HG02852 (cell line): Measurements from ENCODE around the gene DIPK2A.

Experiments
- ATAC-seq: cut with Tn5 transposase; IDR thresholded peaks from one replicate; pipeline ENCODE4 v1.9.1; 2021; ENCODE audit warnings: mild to moderate bottlenecking, moderate library complexity; ENCODE audit not compliant: unreplicated experiment

DIPK2A gene

DNA sequence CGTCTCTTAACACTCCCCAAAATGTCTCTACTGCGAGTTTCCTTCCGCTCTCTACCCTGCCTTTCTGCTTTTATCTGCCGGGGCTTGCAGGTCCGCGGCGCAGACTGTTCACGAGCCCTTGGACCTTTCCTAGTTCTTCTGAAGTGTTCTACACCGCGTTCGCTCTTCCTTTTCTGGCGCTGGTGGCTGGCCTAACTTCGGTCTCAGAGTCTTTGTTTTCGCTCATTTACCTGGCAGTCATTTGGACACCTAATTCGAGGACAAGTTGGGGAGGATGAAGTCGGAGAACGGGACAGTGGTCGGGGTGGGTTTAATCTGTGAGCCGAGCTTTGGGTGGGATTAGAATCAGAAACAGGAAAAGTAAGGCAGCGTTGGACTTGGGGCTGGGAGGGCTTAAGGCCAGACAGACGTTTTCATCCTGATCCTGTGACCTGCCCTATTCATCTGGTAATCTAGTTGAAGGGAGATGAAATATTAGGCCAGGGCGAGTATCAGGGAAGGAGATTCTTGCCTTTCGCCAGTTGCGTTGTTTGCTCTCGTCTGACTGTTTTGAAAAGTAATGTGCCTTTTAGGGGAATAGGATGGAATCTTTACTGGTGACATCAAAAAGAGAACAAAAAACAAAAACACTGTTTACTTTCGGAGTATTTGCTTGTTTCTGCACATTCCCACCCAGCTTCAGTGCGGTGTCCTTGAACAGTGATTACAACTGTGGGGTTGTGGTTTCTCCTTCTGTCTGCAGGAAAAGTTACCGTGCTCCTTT lies 1.8 kb downstream of the DIPK2A start:
- ATAC-seq: no peak

DNA sequence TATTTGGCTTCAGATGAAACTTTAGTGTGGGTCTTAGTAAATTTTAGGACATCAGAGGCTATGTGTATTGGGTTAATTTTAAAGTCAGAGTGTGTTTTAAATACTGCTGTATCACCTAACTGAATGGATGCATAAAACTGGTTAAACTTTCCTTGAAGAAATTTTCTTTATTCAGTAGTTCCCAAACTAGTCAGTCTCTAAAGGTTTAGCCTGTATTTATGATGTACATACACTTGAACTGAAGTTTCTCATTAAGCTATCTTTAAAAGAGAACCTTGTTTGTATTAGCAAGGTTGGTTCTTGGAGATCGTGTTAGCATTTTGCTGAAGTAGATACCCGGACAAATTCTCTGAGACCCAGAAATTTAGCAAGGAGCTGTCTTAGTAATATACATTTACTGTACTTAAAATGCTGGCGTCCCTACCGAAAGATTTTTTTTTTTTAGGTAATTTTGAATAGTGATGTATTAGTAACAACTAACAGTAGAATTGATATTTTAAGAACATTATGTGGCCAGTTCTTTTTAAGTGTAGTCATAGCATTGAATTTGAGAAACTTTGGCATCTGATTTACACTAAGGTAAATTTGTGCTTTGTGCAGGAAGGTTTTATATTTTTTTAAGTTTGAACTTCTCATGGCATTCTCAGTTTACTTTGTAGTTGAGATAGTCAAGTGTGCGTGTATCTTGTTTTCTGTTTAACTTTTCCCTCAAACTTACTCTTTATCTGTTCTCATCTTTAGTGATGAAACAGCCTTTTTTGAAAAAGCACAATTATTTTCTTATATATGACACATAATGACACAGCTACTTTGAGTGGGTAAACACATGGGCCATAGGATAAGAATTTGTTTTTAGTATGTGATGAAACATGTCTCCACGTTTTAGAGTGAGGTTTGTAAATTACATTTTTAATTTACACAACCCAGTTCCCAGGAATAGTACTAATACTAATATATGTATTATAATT lies 2.9 kb downstream of the DIPK2A start:
- no peak for ATAC-seq

GRCh38 chr3:143975554-143976152 lies 4.0 kb downstream of the DIPK2A start:
- ATAC-seq: no peak

DNA sequence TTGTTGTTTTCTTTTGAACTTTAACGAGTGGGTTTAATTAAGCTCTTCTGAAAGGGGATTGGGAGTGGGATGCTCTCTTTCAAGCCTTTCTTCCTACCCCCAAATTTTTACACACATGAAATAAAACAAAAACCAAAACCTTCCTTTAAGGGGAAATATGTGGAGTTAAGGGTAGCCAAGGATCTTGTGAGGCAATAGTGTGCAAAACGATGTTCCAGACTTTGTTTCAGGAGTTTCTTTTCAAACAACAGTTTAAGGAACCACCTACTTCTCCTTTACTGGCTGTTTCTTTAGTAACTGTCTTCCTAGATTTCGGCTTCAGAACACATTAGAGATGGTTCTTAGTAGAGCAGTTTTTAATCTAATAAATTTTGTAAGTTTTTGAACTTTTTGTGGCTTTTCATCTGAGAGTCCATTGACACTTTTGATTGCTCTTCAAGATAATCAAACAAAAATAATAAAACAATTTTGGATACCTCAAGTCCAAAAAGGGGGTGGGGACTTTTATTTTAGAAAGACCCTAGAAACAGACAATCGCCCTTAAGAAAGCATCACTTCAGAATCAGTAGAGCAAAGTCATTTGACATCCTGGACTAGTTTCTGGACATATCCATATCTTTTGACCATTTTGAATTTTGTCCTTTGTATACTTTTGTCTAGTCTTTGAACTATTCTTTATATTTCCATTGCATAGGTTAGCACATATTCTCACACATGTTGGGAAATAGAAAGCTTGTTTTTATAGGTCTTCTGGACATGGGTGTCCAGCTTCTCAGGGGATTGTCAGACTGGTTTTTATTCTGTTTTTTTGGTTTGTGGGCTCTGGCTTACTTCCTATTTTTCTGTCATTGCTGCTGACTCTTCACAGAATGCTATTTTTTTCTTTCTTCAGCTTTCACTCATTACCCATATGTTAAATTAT lies 6.0 kb downstream of the DIPK2A start:
- ATAC-seq: peak; percentile 29

DNA sequence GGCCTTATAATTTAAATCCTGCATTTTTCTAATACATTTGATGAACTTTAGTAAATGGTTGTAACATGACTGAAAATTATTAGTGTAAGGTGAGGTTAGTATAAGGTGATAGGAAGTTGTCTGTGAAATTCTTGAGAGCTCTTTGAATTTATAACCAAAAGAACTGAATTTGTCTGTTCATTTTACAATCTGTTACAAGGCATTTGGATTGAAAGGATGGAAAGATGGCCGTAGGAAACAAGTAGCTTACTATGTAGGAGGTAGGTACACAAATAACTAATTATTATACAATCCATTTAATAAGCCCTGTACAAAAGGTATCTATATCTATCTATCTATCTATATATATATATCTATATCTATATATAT lies 6.6 kb downstream of the DIPK2A start:
- ATAC-seq: no peak

GRCh38 chr3:143979041-143979440 lies 7.4 kb downstream of the DIPK2A start:
- no peak for ATAC-seq

DNA sequence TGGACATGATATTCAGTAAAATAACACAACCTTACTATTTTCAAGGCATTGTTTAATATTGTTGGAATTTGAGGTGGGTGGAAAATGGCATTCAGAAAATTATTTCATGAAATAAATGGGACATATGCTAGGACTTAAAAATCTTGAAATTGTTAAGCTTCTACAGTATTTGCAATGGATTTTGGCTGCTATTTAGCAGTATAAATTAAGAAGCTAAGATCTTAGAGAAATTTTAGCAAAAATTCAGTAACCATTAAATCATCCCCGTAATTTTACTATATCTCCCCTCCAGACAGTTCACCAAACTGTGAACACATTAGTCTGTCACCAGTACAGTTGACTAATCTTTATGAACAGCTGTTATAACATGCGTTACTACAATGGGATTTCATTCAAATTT lies 8.2 kb downstream of the DIPK2A start:
- no peak for ATAC-seq

DNA sequence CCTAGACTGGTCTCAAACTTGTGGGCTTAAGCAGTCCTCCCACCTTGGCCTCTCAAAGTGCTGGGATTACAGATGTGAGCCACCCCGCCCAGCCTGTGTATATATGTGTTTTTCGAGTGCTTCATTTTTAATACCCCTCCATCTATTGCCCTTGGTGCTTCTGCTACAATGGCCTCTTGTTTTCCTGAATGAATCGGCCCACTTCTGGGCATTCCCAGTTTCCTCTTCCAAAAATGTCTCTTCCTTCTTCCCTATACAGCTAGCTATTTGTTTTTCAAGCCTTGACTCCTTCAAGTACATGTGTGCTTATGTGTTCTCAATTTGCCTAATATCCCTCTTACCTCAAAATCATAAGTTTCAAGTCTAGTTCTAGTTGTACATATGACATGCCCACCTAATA lies 16.7 kb downstream of the DIPK2A start:
- ATAC-seq: no peak

DNA sequence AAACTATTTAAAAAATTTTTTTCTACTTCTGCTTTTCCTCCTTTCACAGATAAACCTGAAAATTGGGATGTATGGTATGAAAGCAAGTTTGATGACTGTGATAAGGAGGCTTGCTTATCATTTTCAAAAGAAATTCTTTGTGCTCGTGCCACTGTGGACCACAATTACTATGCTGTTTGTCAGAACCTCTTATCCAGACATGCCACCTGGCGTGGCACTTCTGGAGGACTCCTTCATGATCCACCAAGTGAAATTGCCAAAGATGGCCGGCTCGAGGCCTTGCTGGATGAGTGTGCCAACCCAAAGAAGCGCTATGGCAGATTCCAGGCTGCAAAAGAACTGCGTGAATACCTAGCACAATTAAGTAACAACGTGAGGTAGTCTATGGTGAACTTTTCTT lies 17.8 kb downstream of the DIPK2A start:
- ATAC-seq: no peak

DNA sequence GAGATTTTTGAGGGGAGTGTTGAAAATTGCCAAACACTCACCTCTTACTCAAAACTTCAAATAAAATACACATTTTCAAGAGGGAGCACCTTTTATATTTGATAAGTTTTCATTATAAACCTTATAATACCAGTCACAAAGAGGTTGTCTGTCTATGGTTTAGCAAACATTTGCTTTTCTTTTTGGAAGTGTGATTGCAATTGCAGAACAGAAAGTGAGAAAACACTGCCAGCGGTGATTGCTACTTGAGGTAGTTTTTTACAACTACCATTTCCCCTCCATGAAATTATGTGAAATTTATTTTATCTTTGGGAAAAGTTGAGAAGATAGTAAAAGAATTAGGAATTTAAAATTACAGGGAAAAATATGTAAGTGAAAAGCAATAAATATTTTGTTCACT lies 20.1 kb downstream of the DIPK2A start:
- ATAC-seq: peak; percentile 63

- ATAC-seq: no peak
These were observed 26.6 kb downstream of the DIPK2A start for GRCh38 chr3:143998266-143998665.

DNA sequence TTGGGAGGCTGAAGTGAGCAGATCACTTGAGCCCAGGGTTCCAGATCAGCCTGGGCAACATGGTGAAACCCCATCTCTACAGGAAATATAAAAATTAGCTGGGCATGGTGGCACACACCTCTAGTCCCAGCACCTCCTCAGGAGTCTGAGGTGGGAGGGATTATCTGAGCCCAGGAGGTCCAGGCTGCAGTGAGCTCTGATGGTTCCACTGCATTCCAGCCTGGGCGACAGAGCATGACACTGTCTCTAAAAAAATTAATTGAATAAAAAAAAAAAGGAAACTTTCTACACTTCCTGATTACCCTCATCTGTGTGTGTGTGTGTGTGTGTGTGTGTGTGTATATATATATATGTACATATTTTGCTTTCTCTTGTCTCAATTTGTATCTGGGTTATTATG lies 31.4 kb downstream of the DIPK2A start:
- ATAC-seq: no peak

DNA sequence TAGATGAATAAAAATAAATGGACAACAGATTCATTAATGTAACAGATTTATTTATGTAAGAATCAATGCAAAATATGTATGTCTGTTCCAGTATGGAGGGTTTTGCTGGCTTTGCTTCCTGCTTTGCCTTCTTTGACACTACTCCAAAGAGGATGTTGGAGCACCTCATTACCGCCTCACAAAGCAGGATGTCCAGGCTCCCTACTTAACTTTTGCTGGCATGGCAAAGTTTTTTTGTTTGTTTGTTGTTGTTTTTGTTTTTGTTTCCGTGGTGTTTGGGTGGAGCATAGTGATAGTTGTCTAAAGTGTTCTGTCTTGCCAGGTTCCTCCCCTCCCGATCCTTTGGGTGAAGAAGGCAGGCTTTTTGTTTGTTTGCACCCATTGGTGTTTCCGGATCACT lies 38.7 kb downstream of the DIPK2A start:
- no peak for ATAC-seq

DNA sequence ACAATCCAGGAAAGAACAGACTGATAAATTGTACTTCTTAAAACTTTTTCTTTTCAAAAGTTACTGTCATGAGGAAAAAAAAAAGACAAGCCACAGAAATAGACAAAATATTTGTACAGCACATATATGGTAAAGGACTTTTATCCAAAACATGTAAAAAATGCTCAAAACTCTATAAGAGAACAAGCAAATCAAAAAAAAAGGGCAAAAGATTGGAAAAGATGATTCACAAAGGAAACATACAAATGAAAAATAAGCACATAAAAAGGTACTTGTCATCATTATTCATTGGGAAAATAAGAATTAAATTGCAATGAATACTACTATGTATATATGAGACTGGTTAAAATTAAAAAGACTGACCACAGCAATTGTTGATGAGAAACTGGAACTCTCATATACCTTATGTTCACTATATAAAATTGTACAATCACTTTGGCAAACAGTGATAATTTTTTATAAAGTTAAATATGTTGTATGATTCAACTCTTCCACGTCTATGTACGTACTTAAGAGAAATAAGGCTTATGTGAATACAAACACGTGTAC lies 39.7 kb downstream of the DIPK2A start:
- ATAC-seq: no peak

DNA sequence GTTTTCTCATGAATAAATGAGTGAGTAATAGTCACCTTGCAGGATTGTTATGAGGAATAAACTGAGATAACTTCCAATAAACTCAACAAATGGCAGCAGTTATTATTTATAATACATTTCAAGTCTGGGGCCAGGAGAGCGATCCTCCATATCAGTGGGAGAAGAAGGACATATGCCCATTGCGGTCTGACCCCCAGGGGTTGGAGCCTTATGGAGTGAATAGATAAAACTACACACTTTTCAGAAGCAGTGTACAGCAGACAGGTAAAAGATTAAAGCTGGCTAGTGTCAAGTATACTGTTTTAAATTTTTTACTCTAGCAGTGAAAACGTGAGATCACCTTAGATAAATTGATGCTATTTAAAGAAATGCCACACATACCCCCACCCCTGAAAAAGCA lies 43.5 kb downstream of the DIPK2A start:
- ATAC-seq: no peak

DNA sequence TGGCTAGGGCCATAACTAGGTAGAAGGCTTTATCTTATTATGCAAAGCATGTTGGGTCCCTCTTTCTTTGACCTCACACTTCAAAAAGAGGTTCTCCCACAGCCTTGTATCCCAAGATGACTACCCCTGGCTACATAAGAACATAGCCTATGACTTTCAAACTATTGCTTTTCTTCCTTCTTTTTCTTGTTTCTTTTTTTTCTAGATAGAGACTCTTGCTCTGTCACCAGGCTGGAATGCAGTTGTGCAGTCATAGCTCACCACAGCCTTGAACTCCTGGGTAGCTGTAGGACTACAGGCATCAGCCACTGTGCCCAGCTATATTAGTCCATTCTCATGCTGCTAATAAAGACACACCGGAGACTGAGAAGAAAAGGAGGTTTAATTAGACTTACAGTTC lies 47.2 kb downstream of the DIPK2A start:
- no peak for ATAC-seq
